ENCODE measurements around the gene TOE1. TPM values are rescaled to one million over a fixed set of nuclear protein-coding genes. Genes with fewer than 3 reads are reported as not detected.

TOE1 gene
- total and polyA plus RNA-seq, 9 of the 15 experiments (the other 6 are each of a cell fraction or from before 2014, with no cell fraction given) = 32.1 to 85.7 (median 38.0) TPM

- TF ChIP-seq EP300 (IDR thresholded peaks at IDR 0.05; ENCODE audit: low read length) (no peak; the same call in 1 of the 2 replicates), HMGN3 (IDR thresholded peaks at IDR 0.05; ENCODE audit: borderline replicate concordance, extremely low read depth, insufficient read length, low read depth, low read length) (peak; percentile 94), TEAD1 (CRISPR knock-in tag; IDR thresholded peaks at IDR 0.05) (peak in 1 of 2 experiments; percentile 86; a peak in 1 of 4 replicates), FOXO4 (CRISPR knock-in tag; IDR thresholded peaks at IDR 0.05) (no peak), ZBTB7A (IDR thresholded peaks at IDR 0.05; ENCODE audit: borderline replicate concordance, control insufficient read depth, low read depth, low read length) (peak; percentile 81), ZC3H8 (IDR thresholded peaks at IDR 0.05) (no peak), ZBTB1 (CRISPR knock-in tag; IDR thresholded peaks at IDR 0.05; ENCODE audit: borderline replicate concordance, low read depth) (no peak), TSHZ1 (CRISPR knock-in tag; IDR thresholded peaks at IDR 0.05) (no peak), ZFP36 (IDR thresholded peaks at IDR 0.05; ENCODE audit: low read depth, low read length, partially characterized antibody) (no peak), CREM (IDR thresholded peaks at IDR 0.05; ENCODE audit: low read depth) (peak; percentile 88), CSDE1 (IDR thresholded peaks at IDR 0.05) (no peak), PPARD (CRISPR knock-in tag; IDR thresholded peaks at IDR 0.05) (no peak), MTA2 (IDR thresholded peaks at IDR 0.05; ENCODE audit: low read depth) (no peak)
- TF ChIP-seq, protein P1, sequence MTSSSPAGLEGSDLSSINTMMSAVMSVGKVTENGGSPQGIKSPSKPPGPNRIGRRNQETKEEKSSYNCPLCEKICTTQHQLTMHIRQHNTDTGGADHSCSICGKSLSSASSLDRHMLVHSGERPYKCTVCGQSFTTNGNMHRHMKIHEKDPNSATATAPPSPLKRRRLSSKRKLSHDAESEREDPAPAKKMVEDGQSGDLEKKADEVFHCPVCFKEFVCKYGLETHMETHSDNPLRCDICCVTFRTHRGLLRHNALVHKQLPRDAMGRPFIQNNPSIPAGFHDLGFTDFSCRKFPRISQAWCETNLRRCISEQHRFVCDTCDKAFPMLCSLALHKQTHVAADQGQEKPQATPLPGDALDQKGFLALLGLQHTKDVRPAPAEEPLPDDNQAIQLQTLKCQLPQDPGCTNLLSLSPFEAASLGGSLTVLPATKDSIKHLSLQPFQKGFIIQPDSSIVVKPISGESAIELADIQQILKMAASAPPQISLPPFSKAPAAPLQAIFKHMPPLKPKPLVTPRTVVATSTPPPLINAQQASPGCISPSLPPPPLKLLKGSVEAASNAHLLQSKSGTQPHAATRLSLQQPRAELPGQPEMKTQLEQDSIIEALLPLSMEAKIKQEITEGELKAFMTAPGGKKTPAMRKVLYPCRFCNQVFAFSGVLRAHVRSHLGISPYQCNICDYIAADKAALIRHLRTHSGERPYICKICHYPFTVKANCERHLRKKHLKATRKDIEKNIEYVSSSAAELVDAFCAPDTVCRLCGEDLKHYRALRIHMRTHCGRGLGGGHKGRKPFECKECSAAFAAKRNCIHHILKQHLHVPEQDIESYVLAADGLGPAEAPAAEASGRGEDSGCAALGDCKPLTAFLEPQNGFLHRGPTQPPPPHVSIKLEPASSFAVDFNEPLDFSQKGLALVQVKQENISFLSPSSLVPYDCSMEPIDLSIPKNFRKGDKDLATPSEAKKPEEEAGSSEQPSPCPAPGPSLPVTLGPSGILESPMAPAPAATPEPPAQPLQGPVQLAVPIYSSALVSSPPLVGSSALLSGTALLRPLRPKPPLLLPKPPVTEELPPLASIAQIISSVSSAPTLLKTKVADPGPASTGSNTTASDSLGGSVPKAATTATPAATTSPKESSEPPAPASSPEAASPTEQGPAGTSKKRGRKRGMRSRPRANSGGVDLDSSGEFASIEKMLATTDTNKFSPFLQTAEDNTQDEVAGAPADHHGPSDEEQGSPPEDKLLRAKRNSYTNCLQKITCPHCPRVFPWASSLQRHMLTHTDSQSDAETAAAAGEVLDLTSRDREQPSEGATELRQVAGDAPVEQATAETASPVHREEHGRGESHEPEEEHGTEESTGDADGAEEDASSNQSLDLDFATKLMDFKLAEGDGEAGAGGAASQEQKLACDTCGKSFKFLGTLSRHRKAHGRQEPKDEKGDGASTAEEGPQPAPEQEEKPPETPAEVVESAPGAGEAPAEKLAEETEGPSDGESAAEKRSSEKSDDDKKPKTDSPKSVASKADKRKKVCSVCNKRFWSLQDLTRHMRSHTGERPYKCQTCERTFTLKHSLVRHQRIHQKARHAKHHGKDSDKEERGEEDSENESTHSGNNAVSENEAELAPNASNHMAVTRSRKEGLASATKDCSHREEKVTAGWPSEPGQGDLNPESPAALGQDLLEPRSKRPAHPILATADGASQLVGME (CRISPR knock-in tag; IDR thresholded peaks at IDR 0.05) = no peak; the same call in 1 of the 2 replicates
- TF ChIP-seq, protein P2, sequence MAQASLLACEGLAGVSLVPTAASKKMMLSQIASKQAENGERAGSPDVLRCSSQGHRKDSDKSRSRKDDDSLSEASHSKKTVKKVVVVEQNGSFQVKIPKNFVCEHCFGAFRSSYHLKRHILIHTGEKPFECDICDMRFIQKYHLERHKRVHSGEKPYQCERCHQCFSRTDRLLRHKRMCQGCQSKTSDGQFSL (CRISPR knock-in tag; IDR thresholded peaks at IDR 0.05) = peak; percentile 69
- TF ChIP-seq, protein P2 (tag; IDR thresholded peaks at IDR 0.05) = no peak
These were observed at the start of gene TOE1, which contains the start of gene MUTYH (continued) for GRCh38 chr1:45339789-45340558.

Measured in K562 (cell line).